HEK293 (cell line): Measurements from ENCODE around the gene RPL19.

Experiments used
- ATF2 ChIP-seq: fragments of 450-650 bp; formaldehyde crosslinking; IDR thresholded peaks from 2 replicates; pipeline ENCODE4 v1.5.1; 2016; ENCODE audit warnings: missing biosample characterization, missing genetic modification characterization, low read depth
- HOXA7 ChIP-seq: sonication (generic); formaldehyde crosslinking; IDR thresholded peaks from 2 replicates; pipeline ENCODE4 v1.8.1; 2022; ENCODE audit warnings: missing genetic modification reagents, borderline replicate concordance
- HOXC10 ChIP-seq: sonication (generic); formaldehyde crosslinking; IDR thresholded peaks from 2 replicates; pipeline ENCODE4 v1.8.1; 2023; ENCODE audit warnings: mild to moderate bottlenecking, missing genetic modification reagents
- MEIS1 ChIP-seq: sonication (generic); formaldehyde crosslinking; IDR thresholded peaks from 2 replicates; pipeline ENCODE4 v1.8.1; 2022; ENCODE audit warnings: missing genetic modification reagents, mild to moderate bottlenecking, borderline replicate concordance
- PRDM1 ChIP-seq: fragments of 450-650 bp; formaldehyde crosslinking; IDR thresholded peaks from 2 replicates; pipeline ENCODE4; 2016; ENCODE audit warnings: missing biosample characterization, missing genetic modification characterization
- PRDM10 ChIP-seq: fragments of 450-650 bp; formaldehyde crosslinking; IDR thresholded peaks from 2 replicates; pipeline ENCODE4 v1.5.1; 2016; ENCODE audit warnings: missing biosample characterization, missing genetic modification characterization
- PRDM6 ChIP-seq: fragments of 450-650 bp; formaldehyde crosslinking; IDR thresholded peaks from 2 replicates; pipeline ENCODE4 v1.5.1; 2017; ENCODE audit warnings: missing biosample characterization, missing genetic modification characterization
- RBAK ChIP-seq: fragments of 450-650 bp; formaldehyde crosslinking; IDR thresholded peaks from 2 replicates; pipeline ENCODE4 v1.5.1; 2016; ENCODE audit warnings: missing biosample characterization, missing genetic modification characterization
- SCRT1 ChIP-seq: fragments of 450-650 bp; formaldehyde crosslinking; IDR thresholded peaks from 2 replicates; pipeline ENCODE4 v1.5.1; 2016; ENCODE audit warnings: missing biosample characterization, missing genetic modification characterization, borderline replicate concordance
- SP3 ChIP-seq: fragments of 450-650 bp; formaldehyde crosslinking; IDR thresholded peaks from 2 replicates; pipeline ENCODE4 v1.5.1; 2016; ENCODE audit warnings: missing biosample characterization, missing genetic modification characterization
- ZBTB10 ChIP-seq: fragments of 450-650 bp; formaldehyde crosslinking; IDR thresholded peaks from 2 replicates; pipeline ENCODE4 v1.5.1; 2016; ENCODE audit warnings: missing biosample characterization, missing genetic modification characterization
- ZBTB44 ChIP-seq: fragments of 450-650 bp; IDR thresholded peaks from 2 replicates; pipeline ENCODE4 v1.5.1; 2018; ENCODE audit warnings: missing biosample characterization, mild to moderate bottlenecking, missing genetic modification characterization
- ZFHX2 ChIP-seq: fragments of 450-650 bp; formaldehyde crosslinking; conservative IDR thresholded peaks from 2 replicates; pipeline ENCODE4 v1.5.1; 2016; ENCODE audit warnings: missing biosample characterization, missing genetic modification characterization
- ZNF112 ChIP-seq: fragments of 450-650 bp; formaldehyde crosslinking; IDR thresholded peaks from 2 replicates; pipeline ENCODE4 v1.5.0; 2017; ENCODE audit warnings: missing biosample characterization, missing genetic modification characterization
- ZNF132 ChIP-seq: fragments of 450-650 bp; formaldehyde crosslinking; IDR thresholded peaks from 2 replicates; pipeline ENCODE4 v1.5.1; 2017; ENCODE audit warnings: missing biosample characterization, missing genetic modification characterization, borderline replicate concordance
- ZNF202 ChIP-seq: fragments of 450-650 bp; formaldehyde crosslinking; IDR thresholded peaks from 2 replicates; pipeline ENCODE4 v1.5.1; 2016; ENCODE audit warnings: missing biosample characterization, missing genetic modification characterization, borderline replicate concordance
- ZNF24 ChIP-seq: fragments of 450-650 bp; formaldehyde crosslinking; IDR thresholded peaks from 2 replicates; pipeline ENCODE4 v1.5.1; 2016; ENCODE audit warnings: missing biosample characterization, missing genetic modification characterization
- ZNF292 ChIP-seq: fragments of 450-650 bp; formaldehyde crosslinking; IDR thresholded peaks from 2 replicates; pipeline ENCODE4 v1.5.1; 2016; ENCODE audit warnings: low read depth, missing biosample characterization, missing genetic modification characterization, borderline replicate concordance
- ZNF335 ChIP-seq: fragments of 450-650 bp; formaldehyde crosslinking; conservative IDR thresholded peaks from 2 replicates; pipeline ENCODE4 v1.5.1; 2016; ENCODE audit warnings: missing biosample characterization, missing genetic modification characterization
- ZNF394 ChIP-seq: fragments of 450-650 bp; formaldehyde crosslinking; IDR thresholded peaks from 2 replicates; pipeline ENCODE4 v1.5.1; 2016; ENCODE audit warnings: missing biosample characterization, missing genetic modification characterization, mild to moderate bottlenecking, moderate library complexity, borderline replicate concordance
- ZNF549 ChIP-seq: fragments of 450-650 bp; IDR thresholded peaks from 2 replicates; pipeline ENCODE4 v1.5.1; 2018; ENCODE audit warnings: missing biosample characterization, missing genetic modification characterization, mild to moderate bottlenecking, inconsistent platforms, moderate library complexity
- ZNF555 ChIP-seq: fragments of 450-650 bp; formaldehyde crosslinking; conservative IDR thresholded peaks from 2 replicates; pipeline ENCODE4 v1.5.1; 2017; ENCODE audit warnings: missing biosample characterization, mild to moderate bottlenecking, missing genetic modification characterization, inconsistent platforms
- ZNF747 ChIP-seq: fragments of 450-650 bp; formaldehyde crosslinking; IDR thresholded peaks from 2 replicates; pipeline ENCODE4 v1.5.1; 2016; ENCODE audit warnings: missing biosample characterization, missing genetic modification characterization
- ZNF777 ChIP-seq: fragments of 450-650 bp; formaldehyde crosslinking; IDR thresholded peaks from 2 replicates; pipeline ENCODE4 v1.5.1; 2017; ENCODE audit warnings: missing biosample characterization, missing genetic modification characterization, borderline replicate concordance
- ZNF843 ChIP-seq: fragments of 450-650 bp; formaldehyde crosslinking; IDR thresholded peaks from 2 replicates; pipeline ENCODE4 v1.5.1; 2016; ENCODE audit warnings: missing biosample characterization, missing genetic modification characterization
- ZSCAN16 ChIP-seq: fragments of 450-650 bp; formaldehyde crosslinking; IDR thresholded peaks from 2 replicates; pipeline ENCODE4 v1.5.1; 2016; ENCODE audit warnings: missing biosample characterization, missing genetic modification characterization

RPL19 gene

DNA sequence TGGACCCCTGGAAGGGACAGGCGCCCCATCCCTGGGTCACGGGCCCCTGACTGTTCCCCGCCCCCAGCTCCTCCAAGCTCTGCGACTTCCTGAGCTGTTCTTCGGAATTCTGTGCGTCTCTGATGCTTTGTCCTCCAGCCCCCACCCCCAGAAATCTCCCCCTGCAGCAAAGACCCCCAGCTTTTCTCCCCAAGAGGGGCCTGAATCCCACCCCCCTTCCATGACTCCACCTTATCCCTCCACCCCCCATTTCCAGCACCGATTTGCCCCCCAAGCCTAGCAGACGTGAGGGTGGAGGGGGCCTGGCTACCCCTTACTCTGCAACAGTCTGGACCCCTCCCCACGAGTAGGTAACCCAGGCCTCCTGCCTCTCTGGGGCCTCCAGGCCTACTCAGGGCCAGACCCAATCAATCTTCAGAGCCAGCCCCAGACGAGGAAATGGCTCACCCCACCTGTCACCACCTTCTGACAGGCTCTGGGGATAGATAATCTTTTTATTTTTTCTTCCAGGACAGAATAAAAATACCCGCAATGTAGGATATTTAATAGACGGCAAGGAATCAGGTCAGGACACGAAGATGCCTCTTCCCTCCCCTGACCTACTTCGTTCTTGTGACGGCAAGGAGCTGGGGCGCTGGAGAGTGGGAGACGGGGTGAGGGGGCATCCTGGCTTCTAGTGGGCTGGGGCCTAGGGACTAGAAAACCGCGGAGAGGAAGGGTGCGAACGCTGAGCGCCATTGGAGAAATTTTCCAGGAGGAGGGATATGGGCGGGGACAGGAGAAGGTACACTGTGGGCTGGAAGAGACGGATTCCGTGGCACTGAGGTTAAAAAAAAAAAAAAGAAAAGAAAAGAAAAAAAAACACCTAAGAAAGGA is 47.9 kb upstream of the RPL19 start (continued):
- TF ChIP-seq ZNF202 (tag by site-specific recombination) (no peak), SP3 (tag by site-specific recombination) (peak; percentile 62; the same call in 1 of the 2 replicates), ZNF549 (tag by site-specific recombination) (no peak), ZFHX2 (tag by site-specific recombination) (peak; percentile 33), ZNF777 (tag by site-specific recombination) (peak; percentile 75; the same call in 1 of the 2 replicates), SCRT1 (tag by site-specific recombination) (no peak), ZNF335 (peak; percentile 84; the same call in 1 of the 2 replicates), RBAK (tag by site-specific recombination) (no peak), ZNF292 (no peak), ZSCAN16 (tag by site-specific recombination) (no peak), ZBTB10 (tag by site-specific recombination) (no peak), ZNF747 (tag by site-specific recombination) (no peak), ZNF394 (no peak), MEIS1 (CRISPR knock-in tag) (no peak), PRDM10 (tag by site-specific recombination) (peak; percentile 74), ZNF24 (no peak), PRDM1 (tag by site-specific recombination) (0 out of 2 replicates have a peak, but pooled peaks have one; percentile 28), ZNF843 (tag by site-specific recombination) (no peak), ZNF555 (no peak), ATF2 (no peak), ZBTB44 (no peak), ZNF132 (tag by site-specific recombination) (no peak), PRDM6 (tag by site-specific recombination) (no peak), ZNF112 (no peak), HOXC10 (CRISPR knock-in tag) (no peak), HOXA7 (no peak)
